MM.1S (cell line): ENCODE results near the gene STK32A.

ENCODE experiments used
- CTCF ChIP-seq: fragments of 300-600 bp; sonication (generic); IDR thresholded peaks from 2 replicates; pipeline ENCODE4 v1.5.1; 2016; ENCODE audit warnings: antibody characterized with exemption, low read length, mixed read lengths
- EZH2 ChIP-seq: fragments of 300-600 bp; sonication (generic); optimal IDR thresholded peaks from 2 replicates; pipeline ENCODE3; 2017; ENCODE audit warnings: low read depth, mild to moderate bottlenecking, antibody characterized with exemption, low read length, mixed read lengths
- EZH2phosphoT487 ChIP-seq: fragments of 300-600 bp; sonication (generic); IDR thresholded peaks from 2 replicates; pipeline ENCODE4 v1.6.1; 2018; ENCODE audit warnings: antibody characterized with exemption, low read length

- no peak for TF ChIP-seq CTCF
- no peak for TF ChIP-seq EZH2phosphoT487
- no peak for TF ChIP-seq EZH2
These were observed 155.9 kb downstream of the STK32A start for GRCh38 chr5:147390654-147391225.
